Measurements from ENCODE around the gene ABCA13. TPM values are rescaled to one million over a fixed set of nuclear protein-coding genes. Genes with fewer than 3 reads are reported as not detected.

Gene ABCA13
- total RNA-seq, 4 donors from 2014 or later = under 0.01 to 0.96 (median 0.35) TPM

DNA sequence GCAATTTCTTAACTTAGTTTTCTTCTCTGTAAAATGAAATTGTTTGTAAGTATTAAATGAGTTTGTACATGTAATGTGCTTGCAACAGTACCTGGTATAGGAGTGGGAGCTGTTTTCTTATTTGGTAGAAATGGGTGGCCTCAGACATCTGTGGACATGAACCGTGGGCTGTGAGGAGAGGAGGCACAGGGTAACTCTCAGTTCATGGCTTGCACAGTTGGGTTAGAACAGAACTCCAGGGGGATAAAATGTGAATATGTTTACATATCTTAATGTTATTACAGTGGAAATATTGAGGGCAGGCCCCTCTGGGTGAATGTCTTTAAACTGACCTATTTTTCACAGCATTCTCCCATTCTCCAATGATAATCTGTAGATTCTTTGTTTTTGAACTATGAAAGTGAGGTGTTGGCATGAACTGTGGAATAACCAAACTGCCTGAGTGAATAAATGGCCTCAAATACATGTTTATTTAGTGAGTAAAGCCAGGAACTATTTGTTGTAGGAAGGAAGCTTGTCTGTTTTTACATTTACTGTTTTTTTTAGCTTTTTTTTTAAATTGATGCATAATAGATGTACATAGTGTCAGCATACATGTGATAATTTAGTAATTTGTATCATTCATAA, 2.6 kb downstream of the ABCA13 start:
- intact Hi-C loops (cut with DNase I; ENCODE audit: low total_unique reads) (no loop called here), in situ Hi-C loops (cut with MboI; ENCODE audit: low pct_ligation_motif_present in 1 of 4, low pct_unique_long_range_greater_than_20kb in 1 of 4, low sequenced_read_pairs in 3 of 4) (no loop called here)
- Histone ChIP-seq H3K36me3 (no peaks in the 10 kb centered on the region), H3K9me3 (no peaks in the 10 kb centered on the region), H3K27me3 (no peaks in the 10 kb centered on the region), H3K4me3 (no peak overlapping the region), H3K4me1 (no peaks in the 10 kb centered on the region), H3K27ac (no peak overlapping the region)
- DNase-seq = no peak
- 73 to 83% methylated on average over 1 of the region's 1 CpG for WGBS, 2 donors (ENCODE audit: low coverage in 1 of 2)
- no peak for TF ChIP-seq CTCF (IDR thresholded peaks at IDR 0.05)

DNA sequence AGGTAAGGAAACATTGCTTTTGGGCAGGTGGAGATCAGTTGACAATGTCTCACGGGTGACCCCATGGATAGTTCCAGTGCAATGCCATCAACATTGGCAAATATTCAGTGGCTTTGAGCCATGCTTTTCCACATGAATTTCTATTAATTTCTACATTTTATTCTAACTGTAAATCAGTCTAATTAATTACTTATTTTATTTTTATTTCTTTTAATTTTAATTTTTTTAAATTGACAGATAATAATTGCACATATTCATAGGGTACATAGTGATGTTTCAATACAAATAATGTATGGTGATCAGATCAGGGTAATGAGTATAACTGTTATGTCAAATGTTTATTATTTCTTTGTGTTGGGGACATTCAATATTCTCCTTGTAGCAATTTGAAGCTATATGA, 3.8 kb downstream of the ABCA13 start:
- no peak for DNase-seq
- H3K27me3 ChIP-seq = no peaks in the 10 kb centered on the region
- H3K36me3 ChIP-seq = no peaks in the 10 kb centered on the region
- H3K4me3 ChIP-seq = no peak overlapping the region
- in situ Hi-C loops (cut with MboI; ENCODE audit: low pct_ligation_motif_present in 1 of 4, low pct_unique_long_range_greater_than_20kb in 1 of 4, low sequenced_read_pairs in 3 of 4) = no loop called here
- no peak overlapping the region for H3K27ac ChIP-seq
- H3K9me3 ChIP-seq = no peaks in the 10 kb centered on the region
- 68 to 73% methylated on average over 1 of the region's 1 CpG for WGBS, 2 donors (ENCODE audit: low coverage in 1 of 2)
- TF ChIP-seq EP300 (IDR thresholded peaks at IDR 0.05; ENCODE audit: low read depth) = no peak
- no peak for TF ChIP-seq POLR2AphosphoS5 (IDR thresholded peaks at IDR 0.05)
- TF ChIP-seq POLR2A (IDR thresholded peaks at IDR 0.05) = no peak
- TF ChIP-seq CTCF (IDR thresholded peaks at IDR 0.05) = no peak
- no peaks in the 10 kb centered on the region for H3K4me1 ChIP-seq
- intact Hi-C loops (cut with DNase I; ENCODE audit: low total_unique reads) = no loop called here

- Histone ChIP-seq H3K4me3 (no peak overlapping the region), H3K36me3 (no peaks in the 10 kb centered on the region), H3K27ac (no peak overlapping the region), H3K4me1 (no peaks in the 10 kb centered on the region), H3K27me3 (no peaks in the 10 kb centered on the region), H3K9me3 (no peaks in the 10 kb centered on the region)
- TF ChIP-seq EP300 (IDR thresholded peaks at IDR 0.05; ENCODE audit: low read depth) (no peak), POLR2A (IDR thresholded peaks at IDR 0.05) (no peak), CTCF (IDR thresholded peaks at IDR 0.05) (no peak), POLR2AphosphoS5 (IDR thresholded peaks at IDR 0.05) (no peak)
- DNase-seq = no peak
- intact Hi-C loops (cut with DNase I; ENCODE audit: low total_unique reads) = no loop called here
- in situ Hi-C loops (cut with MboI; ENCODE audit: low pct_ligation_motif_present in 1 of 4, low pct_unique_long_range_greater_than_20kb in 1 of 4, low sequenced_read_pairs in 3 of 4) = no loop called here
- WGBS, 2 donors (ENCODE audit: low coverage in 1 of 2) = 63 to 77% methylated on average over 2 of the region's 2 CpGs
Measured at GRCh38 chr7:48176356-48176893, 5.2 kb downstream of the ABCA13 start.

GRCh38 chr7:48177271-48177670, 6.0 kb downstream of the ABCA13 start:
- H3K27me3 ChIP-seq = no peaks in the 10 kb centered on the region
- H3K4me3 ChIP-seq = no peak overlapping the region
- in situ Hi-C loops (cut with MboI; ENCODE audit: low pct_ligation_motif_present in 1 of 4, low pct_unique_long_range_greater_than_20kb in 1 of 4, low sequenced_read_pairs in 3 of 4) (no loop called here), intact Hi-C loops (cut with DNase I; ENCODE audit: low total_unique reads) (no loop called here)
- no peaks in the 10 kb centered on the region for H3K4me1 ChIP-seq
- no peaks in the 10 kb centered on the region for H3K36me3 ChIP-seq
- TF ChIP-seq EP300 (IDR thresholded peaks at IDR 0.05; ENCODE audit: low read depth) (no peak), POLR2AphosphoS5 (IDR thresholded peaks at IDR 0.05) (no peak), CTCF (IDR thresholded peaks at IDR 0.05) (no peak), POLR2A (IDR thresholded peaks at IDR 0.05) (no peak)
- 89% methylated on average over 11 of the region's 11 CpGs; no CpG with 5 or more reads in 1 of the 2 donors for WGBS, 2 donors (ENCODE audit: low coverage in 1 of 2)
- DNase-seq = no peak
- H3K9me3 ChIP-seq = no peaks in the 10 kb centered on the region
- H3K27ac ChIP-seq = no peak overlapping the region
